HuH-7 (cell line): Measurements from ENCODE around the gene RNF166.

Experiments
- DNase-seq: peaks from one replicate; pipeline ENCODE4 v3.0.0; 2011; ENCODE audit warnings: low spot score

Gene RNF166

DNA sequence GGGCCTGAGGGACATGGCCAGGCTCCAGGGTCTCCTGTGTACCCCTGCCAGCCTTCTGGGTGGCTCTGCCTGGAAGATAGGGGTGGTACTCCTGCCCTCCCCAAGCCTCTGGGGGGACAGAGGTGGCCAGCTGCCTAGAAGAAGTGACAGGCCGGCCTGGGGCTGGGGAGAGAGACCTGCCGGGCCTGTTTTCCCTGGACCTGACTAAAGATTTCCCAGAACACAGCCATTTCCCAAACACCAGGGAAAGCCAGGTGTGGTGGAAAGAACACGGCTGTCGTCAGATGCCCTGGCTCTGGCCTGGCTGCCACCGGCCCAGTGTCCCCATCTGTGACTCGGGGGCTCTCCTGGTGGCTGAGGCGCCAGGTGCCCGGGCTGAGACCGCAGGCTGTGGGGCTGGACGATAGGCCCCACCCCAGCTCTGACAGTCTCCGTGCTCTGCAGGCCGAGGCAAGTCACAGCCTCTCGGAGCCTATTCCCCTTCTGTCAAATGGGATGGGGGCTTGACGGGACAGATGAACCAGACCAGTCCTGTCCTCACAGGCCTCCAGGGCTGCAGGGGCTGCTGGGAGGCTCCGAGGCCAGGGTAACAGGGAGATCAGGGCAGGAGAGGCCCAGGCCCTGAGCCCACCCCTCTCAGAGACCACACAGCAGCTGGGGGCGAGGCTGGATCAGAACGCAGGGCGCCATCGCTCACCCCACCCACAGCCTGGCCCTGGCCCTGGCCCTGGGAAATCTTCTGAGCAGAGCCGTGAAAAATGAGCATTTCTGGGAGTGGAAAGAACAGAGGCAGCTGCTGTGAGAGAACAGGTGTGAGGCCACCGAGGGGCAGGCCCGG is 33.1 kb upstream of the RNF166 start:
- DNase-seq: no peak

GRCh38 chr16:88738151-88739084 is 32.2 kb upstream of the RNF166 start:
- DNase-seq: no peak

DNA sequence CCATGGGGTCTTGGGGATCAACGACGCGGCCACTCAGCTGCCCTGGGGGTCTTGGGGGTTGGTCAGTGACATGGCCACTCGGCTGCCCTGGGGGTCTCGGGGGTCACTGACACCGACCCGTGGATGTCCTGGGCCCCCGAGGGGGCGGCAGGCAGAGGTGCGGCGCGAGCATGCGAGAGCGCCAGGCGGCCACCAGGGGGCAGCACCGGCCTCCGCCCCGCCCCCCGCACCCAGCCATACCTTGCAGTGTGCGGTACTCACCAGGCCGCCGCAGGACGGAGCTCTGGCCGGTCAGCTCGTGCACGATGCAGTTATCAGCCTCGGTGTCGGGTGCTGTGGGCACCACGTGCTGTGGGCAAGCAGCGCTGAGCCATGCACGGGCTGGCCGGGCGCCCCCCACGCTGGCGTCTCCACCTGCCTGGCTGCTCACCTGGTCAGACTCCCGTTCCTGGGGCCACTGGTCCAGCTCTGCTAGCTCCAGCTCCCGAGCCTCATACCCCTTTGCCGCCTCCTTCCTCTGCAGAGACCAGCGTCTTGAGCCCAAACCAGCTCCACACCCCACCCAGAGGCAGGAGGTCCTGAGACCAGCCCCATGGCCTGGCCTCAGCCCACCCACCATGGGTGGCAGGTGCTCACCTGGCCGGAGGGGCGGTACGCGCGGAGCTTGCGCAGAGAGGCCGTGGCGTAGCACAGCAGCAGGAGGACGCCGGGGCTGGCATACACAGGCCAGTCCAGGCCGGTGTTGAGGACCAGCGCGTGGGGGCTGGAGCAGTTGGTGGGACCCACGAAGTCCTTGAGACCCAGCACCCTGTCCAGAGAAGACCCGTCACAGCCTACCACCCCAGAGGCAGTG is 31.3 kb upstream of the RNF166 start:
- peak; percentile 99 for DNase-seq

DNA sequence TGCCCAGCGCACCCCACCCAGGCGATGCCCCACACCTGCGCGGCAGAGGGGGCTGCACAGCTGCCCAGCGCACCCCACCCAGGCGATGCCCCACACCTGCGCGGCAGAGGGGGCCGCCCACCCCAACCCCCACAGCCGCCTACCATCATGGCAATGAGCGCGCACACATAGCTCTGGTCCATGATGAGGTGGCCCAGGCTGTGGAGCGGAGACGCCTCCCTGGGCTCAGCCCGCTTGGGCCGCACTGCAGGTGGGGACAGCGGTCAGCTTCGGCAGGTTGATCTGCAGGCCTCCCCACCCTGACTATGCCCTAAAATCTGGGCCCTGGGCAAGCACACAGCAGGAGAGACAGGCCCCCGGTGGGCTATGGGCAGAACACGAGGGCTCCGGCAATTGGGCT is 30.3 kb upstream of the RNF166 start:
- no peak for DNase-seq

- no peak for DNase-seq
Measured at GRCh38 chr16:88736088-88736487, 29.9 kb upstream of the RNF166 start.

DNA sequence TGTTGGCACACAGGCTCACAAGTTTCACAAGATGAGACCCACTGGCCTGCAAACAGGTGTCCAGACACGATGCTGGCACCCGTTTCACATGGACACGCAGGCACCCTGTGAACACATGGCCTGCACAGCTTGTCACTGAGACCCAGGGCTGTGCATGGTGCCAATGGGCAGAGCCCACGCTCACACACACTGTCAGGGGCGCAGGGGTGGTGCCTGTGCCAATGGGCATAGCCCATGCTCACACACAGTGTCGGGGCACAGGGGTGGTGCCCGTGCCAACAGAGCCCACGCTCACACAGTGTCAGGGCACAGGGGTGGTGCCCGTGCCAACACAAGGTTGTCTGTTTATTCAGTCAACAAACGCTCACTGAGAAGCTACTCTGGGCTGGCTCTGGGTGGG is 29.4 kb upstream of the RNF166 start:
- no peak for DNase-seq

GRCh38 chr16:88735121-88735520 is 28.9 kb upstream of the RNF166 start:
- DNase-seq: no peak

DNA sequence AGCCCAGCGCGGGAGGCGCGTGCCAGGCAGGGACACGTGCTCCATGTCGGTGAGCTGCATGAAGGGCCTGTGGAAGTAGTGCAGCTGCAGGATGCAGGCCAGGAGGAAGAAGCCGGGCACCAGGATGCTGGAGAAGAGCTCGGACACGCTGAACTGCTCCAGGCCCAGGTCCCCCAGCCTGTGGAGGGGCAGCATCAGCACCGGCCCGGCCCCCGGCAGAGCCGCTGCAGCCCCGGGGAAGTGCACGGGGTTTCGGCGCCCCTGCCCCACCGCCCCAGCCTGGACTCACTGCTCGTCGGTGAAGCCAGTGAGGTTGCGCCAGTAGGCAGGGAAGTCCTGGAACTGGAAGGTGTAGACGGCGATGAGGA is 28.1 kb upstream of the RNF166 start:
- no peak for DNase-seq

DNA sequence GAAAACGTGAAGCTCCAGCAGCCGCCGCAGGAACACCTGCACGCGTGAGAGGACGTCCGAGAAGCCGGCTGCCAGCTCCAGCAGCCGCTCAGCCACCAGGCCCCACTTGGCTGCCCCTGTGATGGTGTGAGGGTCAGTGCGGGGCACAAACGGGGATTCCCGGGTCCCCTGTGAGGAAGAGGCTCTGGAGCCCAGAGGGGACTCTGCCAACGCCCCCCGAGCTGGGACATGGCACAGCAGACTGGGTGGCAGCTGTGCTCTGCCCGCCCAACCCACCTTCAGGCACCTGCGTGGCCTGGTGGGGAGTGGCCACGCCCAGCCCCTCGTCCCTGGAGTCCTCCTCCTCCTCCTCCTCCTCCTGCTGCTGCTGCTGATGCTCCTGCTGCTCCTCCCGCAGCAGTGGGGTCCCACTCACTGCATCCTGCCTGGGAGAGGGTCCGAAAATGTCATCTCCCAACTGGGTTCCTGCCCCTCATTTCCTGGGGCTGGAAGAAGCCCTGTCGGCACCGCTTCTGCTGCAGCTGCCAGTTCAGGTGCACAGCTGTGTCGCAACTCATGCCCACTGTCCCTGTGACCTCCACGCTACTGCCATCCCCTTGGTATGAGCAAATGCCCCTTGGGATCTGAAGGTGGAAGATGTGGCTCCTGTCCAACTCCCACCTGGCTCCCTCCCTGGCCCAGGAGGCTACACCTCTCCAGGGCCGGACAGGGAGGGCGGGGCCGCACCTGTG is 27.6 kb upstream of the RNF166 start:
- DNase-seq: no peak

GRCh38 chr16:88732961-88733294 is 26.7 kb upstream of the RNF166 start:
- DNase-seq: no peak

DNA sequence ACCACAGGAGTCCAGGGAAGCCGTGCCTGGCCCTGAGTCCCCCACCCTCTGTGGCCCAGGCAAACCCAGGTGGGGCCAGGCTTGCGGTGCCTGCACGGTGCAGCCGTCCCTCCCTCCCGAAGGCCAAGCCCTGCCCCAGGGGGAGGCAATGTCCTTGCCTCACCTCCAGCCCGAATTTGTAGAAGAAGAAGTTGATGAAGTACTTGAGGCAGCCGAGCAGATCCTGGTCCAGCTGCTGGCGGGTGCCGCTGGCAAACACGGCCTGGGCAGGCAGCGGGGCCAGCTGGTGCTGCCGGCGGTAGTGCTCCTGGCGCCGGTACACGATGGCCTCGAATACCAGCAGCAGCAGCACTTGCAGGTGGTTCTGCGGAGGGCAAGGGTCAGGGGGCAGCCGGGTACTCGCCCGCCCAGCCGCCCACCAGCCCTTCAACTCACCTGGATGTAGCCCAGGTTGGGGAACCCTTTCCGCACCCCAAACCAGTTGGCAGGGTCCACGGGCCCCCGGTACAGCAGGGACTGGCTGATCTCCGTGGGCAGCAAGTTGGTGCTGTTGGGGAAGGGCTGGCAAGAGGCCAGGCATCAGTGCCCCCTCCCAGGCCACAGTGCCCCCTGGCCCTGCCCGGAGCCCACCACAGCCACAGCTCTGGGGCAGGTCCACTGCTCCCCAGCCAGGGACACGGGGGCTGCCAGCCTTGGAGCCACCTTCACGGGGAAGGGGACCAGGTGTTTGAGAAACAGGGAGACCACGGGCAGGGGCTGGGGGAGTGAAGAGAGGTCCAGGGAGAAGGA is 26.2 kb upstream of the RNF166 start:
- DNase-seq: no peak

- peak; percentile 91 for DNase-seq
Measured at GRCh38 chr16:88731699-88732098, 25.5 kb upstream of the RNF166 start.

DNA sequence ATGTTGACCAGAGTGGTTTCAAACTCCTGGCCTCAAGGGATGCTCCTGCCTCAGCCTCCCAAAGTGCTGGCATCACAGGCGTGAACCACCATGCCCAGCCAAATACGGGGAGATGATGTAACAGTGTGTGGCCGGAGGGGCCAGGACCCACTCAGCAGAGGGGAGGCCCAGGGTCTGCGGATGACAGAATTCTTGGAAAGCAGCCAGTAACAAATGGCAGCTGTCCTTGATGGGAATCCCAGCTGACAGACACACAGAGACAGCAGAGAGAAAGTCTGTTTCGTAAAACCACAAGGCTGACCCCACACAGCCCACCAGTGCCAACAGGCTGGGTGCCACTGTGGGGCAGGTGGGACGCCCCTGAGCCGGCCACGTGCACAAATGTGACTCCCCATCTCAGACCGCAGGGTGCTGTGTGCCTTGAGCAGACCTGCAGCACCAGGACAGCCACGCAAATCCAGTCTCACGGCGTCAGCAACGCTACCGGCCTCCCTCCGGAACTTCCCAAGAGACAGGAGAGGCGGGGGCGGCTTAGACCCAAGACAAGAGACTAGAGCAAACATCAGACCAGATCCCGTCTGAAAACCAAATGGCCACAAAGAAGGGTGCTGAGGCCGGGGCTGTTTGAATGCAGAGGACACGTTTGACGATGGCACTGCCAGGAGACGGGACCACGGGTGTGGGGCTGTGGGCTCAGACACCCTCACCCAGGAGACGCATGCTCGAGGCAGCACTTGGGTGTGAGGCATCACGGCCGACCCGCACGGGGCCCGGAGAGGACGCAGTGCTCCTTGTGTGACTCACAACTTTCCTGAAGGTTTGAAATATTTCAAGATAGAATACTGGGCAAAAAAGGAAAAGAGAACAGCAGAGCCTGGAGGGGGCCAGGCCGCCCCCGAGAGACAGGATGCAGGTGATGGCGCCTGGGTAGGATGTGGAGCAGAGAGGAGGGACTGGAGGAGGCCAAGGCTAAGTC is 24.7 kb upstream of the RNF166 start:
- DNase-seq: no peak

GRCh38 chr16:88727871-88728270 is 21.7 kb upstream of the RNF166 start:
- DNase-seq: no peak

DNA sequence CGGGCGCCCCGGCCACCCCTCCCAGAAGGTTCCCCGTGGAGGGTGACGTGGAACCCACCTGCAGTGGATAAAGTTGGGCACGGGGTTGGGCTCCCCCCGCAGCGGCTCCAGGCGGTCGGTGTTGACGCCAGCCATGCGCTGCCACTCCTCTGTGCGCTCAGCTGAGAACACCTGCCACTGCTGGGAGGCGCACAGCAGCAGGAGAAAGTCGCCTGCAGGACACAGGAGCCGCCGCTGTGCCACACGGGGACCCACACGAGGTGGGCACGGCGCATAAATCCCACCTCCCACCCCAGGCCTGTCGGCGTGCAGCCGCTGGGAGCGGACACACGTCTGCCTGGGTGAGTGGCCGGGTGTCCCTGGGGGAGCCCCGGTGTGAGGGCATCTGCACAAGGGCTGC is 20.8 kb upstream of the RNF166 start:
- DNase-seq: no peak

DNA sequence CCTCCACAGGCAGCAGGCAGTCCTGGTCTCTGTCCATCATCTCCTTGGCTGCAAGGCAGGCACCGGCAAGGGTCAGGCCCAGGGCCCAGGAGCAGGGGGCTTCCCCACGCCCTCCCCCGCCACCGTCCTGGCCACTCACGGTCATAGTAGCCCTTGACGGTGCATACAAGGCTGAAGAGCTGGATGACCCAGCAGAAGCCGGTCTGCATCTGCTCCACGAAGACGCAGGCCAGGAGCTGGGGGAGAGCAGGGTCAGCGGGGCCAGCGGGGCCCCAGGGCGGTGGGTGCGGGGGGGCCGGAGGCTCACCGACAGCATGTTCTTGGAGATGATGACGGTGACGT is 20.2 kb upstream of the RNF166 start:
- DNase-seq: no peak

GRCh38 chr16:88725609-88726407 is 19.6 kb upstream of the RNF166 start:
- no peak for DNase-seq

GRCh38 chr16:88724855-88725555 is 18.8 kb upstream of the RNF166 start:
- DNase-seq: no peak
